Mucosa of stomach (tissue), 1 donor: ENCODE data around the gene ITGA5.

ENCODE experiments used
- H3K27me3 ChIP-seq: one replicate; pipeline ENCODE4 v1.7.0; 2013; ENCODE audit warnings: mild to moderate bottlenecking, low read length; ENCODE audit not compliant: control insufficient read depth, insufficient read depth
- H3K36me3 ChIP-seq: one replicate; pipeline ENCODE4 v1.7.0; 2013; ENCODE audit warnings: low read length; ENCODE audit not compliant: control insufficient read depth, insufficient read depth
- H3K4me1 ChIP-seq: one replicate; pipeline ENCODE4 v1.7.0; 2013; ENCODE audit warnings: mild to moderate bottlenecking, low read length; ENCODE audit not compliant: control insufficient read depth, insufficient read depth
- H3K4me3 ChIP-seq: one replicate; pipeline ENCODE4 v1.7.0; 2013; ENCODE audit warnings: low read length
- H3K9ac ChIP-seq: one replicate; pipeline ENCODE4 v1.7.0; 2013; ENCODE audit warnings: mild to moderate bottlenecking, low read length, moderate library complexity
- H3K9me3 ChIP-seq: one replicate; pipeline ENCODE4 v1.7.0; 2013; ENCODE audit warnings: mild to moderate bottlenecking, low read length, moderate library complexity; ENCODE audit not compliant: control insufficient read depth
- donor health status: Pancreatic carcinoma.

Gene ITGA5

DNA sequence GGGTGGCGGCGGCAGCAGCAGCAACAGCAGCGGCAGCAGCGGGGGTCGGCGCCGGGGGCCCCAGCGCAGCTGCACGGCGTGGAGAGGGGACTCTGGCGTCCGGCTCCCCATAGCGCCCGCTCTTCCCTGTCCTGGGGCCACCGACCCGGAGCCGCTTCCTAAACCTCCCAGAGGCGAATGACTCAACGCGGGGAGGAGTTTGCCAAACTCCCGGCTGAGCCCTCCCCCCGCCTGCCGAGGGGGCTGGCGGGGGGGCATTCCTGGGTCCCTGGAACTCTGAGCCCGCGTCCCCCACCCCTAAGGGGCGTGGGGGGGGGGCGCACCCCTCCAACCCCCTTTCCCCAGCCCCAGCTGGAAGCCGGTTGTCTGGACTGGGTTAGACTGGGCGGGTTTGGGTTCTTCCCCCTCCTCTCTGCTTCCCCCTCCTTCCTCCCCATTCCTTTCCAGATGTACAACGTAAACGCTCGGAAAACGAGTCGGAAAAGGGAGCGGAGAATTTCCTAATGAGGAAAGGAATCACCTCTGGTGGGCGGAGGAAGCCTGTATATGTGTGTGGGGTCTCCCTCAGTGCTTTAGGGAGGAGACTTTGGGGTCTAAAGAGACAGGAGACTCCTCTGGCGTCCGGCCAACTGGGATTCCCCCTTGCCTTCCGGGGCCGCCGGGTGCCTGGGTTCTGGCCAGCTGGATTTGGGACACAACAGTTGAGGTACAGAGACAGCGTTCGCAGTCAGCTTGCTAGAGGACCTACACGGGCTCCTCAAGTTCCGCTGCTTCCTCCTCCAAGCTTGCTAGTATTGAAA, at the start of gene ITGA5:
ITGA5 (minus strand) TSS at position 179 of the 800 bp plus-strand sequence; CDS start at position 111, 68 bp downstream.
- no peaks in the 10 kb centered on the region for H3K36me3 ChIP-seq
- peaks cover 51% of the 10 kb centered on the region for H3K27me3 ChIP-seq
- peak within 1 kb of the TSS; percentile 78 for H3K9ac ChIP-seq
- H3K9me3 ChIP-seq: no peaks in the 10 kb centered on the region
- H3K4me3 ChIP-seq: peak within 1 kb of the TSS; percentile 41
- H3K4me1 ChIP-seq: peaks cover 30% of the 10 kb centered on the region

DNA sequence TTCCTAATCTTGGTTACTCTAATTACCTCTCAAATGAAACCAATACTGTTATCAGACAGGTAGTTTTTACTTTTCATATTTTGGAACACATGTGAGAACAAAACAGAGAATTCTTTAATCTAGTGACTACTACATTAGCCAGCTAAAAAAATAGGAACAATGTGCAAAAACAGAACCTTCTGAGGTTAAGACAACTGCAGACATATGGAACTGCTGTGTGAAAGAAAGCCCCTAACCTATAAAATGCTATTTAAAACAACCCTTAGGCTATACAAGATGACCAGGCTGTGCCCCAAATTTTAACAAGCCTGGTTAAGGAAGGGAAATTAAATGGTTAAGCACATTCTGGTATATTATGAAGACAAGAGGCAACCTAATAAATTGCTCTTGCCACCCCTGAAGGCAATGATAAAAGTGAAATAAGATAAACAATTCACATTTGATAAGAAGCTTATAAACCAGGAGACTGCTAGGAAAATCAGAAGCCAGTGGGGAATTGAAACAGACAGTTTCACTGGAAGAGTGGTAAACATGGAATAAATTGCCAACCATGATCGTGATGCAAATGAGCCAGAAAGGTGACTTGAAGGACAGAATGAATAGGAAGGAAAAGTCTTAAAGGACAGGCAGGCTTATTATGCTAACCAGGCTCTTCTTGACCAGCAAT, 46.9 kb upstream of the ITGA5 start:
- H3K4me1 ChIP-seq: no peaks in the 10 kb centered on the region
- no peak overlapping the region for H3K9ac ChIP-seq
- H3K27me3 ChIP-seq: no peaks in the 10 kb centered on the region
- H3K4me3 ChIP-seq: no peak overlapping the region
- H3K9me3 ChIP-seq: no peaks in the 10 kb centered on the region
- no peaks in the 10 kb centered on the region for H3K36me3 ChIP-seq

DNA sequence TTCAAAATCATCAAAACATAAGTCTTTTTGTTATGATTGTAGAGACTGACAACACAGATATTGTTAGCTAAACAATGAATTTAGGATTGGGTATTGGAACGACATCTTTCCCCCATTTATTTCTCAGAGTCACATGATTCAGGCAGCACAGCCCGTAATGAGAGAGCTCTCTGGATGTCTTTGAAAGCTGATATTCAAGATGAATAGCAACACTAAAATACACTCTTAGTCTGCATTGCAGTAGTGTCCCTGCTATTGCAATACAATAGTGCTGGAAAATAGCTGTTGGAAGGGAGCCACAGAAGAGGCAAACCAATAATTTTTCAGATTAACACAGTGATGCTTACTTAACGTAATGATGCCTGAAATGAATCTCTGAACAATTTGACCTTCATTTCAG, 44.4 kb upstream of the ITGA5 start:
- Histone ChIP-seq H3K27me3 (no peaks in the 10 kb centered on the region), H3K9me3 (no peaks in the 10 kb centered on the region), H3K4me1 (no peaks in the 10 kb centered on the region), H3K4me3 (no peak overlapping the region), H3K9ac (no peak overlapping the region), H3K36me3 (no peaks in the 10 kb centered on the region)

DNA sequence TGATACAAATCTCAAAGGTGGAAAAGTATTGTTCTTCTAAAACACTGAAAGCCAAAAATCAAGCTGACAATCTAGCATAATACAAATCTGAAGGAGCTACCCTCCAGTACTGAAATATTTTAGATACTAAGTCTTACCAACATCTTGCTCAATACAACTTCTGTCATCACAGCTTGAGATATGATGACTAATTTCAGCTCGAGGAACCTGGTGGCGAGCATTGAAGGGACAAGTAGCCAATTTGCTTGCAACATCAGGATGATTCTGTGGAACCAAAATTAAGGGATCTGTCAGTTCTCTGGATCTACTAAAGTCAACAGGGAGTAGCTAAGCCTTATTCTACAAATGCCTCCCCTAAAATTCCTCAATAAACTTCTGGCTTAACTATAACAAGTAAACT, 44.0 kb upstream of the ITGA5 start:
- Histone ChIP-seq H3K9ac (no peak overlapping the region), H3K9me3 (no peaks in the 10 kb centered on the region)

DNA sequence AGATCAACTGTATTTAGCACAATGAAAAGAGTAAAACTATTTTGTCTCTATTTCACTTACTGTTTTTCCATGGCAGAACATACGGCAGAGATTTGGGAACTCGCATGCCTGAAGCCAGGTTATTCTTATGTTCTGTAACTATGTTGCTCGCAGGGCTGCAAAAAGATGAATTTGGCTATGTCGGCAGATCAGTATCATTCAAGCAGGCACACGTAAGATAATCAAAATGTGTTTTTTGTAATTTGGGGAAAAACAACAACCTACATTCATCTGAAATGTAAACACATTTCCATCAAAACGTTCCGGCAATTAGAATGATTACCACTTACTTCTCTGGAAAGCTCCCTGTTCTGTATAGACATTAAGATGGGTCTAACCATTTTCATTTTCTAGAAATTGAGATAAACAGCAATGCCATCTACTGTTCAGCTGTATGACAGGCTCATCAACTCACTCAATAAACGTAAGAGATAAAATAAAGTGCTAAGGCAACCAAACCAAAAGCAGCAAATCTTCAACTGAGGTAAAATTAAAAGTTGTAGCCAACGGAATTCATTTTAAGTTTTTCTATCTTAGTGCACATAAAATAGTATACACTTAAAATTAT, 41.4 kb upstream of the ITGA5 start:
- no peak overlapping the region for H3K4me3 ChIP-seq

More for the DNA sequence above, 44.0 kb upstream of the ITGA5 start:
- no peaks in the 10 kb centered on the region for H3K36me3 ChIP-seq
- no peaks in the 10 kb centered on the region for H3K27me3 ChIP-seq
- H3K4me3 ChIP-seq: no peak overlapping the region
- no peaks in the 10 kb centered on the region for H3K4me1 ChIP-seq

DNA sequence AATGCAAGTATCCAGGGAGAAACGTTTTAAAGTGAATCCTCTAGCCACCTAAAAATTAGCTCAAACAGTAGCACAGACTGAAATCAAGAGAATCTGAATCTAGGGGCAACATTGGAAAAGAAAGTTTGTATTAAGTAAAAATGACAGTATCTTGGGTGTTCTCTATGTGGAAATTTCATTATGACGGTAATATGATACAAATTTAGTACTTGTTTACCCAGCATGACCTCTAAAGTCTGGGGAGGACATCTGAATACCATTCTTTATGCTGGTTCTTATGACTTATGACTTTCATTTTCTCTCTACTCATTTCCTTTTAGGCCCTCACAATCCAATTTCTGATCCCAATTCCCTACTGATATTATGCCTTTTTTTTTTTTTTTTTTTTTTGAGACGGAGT, 40.3 kb upstream of the ITGA5 start:
- H3K9ac ChIP-seq: no peak overlapping the region
- H3K27me3 ChIP-seq: no peaks in the 10 kb centered on the region
- no peak overlapping the region for H3K4me3 ChIP-seq
- no peaks in the 10 kb centered on the region for H3K36me3 ChIP-seq
- no peaks in the 10 kb centered on the region for H3K9me3 ChIP-seq
- H3K4me1 ChIP-seq: no peaks in the 10 kb centered on the region

More for the DNA sequence above, 41.4 kb upstream of the ITGA5 start:
- Histone ChIP-seq H3K9me3 (no peaks in the 10 kb centered on the region), H3K27me3 (no peaks in the 10 kb centered on the region), H3K9ac (no peak overlapping the region), H3K36me3 (no peaks in the 10 kb centered on the region), H3K4me1 (no peaks in the 10 kb centered on the region)

DNA sequence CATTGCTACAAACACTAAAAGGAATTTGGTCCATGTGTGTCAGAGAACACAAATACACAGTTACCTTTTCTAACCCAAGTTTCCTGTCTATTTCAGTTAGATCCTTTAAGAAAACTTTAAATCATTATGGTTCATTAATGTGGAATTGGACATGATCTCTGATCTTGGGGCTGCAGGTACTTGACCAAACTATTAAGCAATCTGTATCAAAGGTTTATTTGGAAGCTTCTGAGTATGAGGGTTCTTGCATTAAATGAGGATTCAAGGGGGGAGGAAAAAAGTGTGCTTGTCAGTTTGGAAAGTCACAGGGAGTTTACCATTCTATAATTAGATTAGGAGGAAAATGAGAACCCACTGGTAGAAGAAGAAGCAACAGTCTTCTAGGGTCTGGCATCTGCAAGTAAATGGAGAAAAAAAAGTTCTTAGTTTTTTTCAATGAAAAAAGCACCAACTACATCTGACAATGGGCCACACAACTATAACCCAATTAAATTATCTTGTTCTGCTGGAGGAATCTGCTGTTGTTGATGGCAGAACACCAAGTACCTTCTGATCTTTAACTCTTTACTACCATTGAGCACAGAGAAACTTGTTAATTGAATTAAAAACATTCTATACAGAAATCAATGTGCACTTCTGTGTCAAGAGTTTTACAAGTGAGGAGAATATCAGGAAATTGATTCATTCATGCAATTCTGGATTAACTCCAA, 36.8 kb upstream of the ITGA5 start:
- H3K27me3 ChIP-seq: no peaks in the 10 kb centered on the region
- no peak overlapping the region for H3K9ac ChIP-seq
- H3K9me3 ChIP-seq: no peaks in the 10 kb centered on the region
- no peak overlapping the region for H3K4me3 ChIP-seq
- no peaks in the 10 kb centered on the region for H3K4me1 ChIP-seq
- no peaks in the 10 kb centered on the region for H3K36me3 ChIP-seq

DNA sequence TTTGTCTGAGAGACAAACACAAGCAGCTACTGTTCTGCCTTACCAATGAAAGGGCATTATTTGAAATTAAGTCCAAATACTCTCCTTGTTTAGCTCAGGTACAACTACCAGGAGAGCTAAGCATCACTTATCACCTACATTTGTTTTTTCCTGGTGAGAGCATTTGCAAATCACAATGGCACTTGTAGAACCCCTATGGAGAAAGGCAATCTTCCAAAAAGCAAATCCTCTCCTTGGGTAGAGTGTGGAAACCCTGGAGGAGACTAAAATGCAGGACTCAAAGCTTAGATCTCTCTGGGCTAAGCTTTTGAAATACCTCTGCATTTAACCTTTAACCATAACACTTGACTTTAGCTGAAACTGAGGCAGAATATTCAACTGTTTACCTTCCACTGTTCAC, 33.6 kb upstream of the ITGA5 start:
- H3K36me3 ChIP-seq: no peaks in the 10 kb centered on the region
- H3K27me3 ChIP-seq: peaks cover 3% of the 10 kb centered on the region
- no peaks in the 10 kb centered on the region for H3K9me3 ChIP-seq
- H3K9ac ChIP-seq: no peak overlapping the region
- no peaks in the 10 kb centered on the region for H3K4me1 ChIP-seq
- H3K4me3 ChIP-seq: no peak overlapping the region

DNA sequence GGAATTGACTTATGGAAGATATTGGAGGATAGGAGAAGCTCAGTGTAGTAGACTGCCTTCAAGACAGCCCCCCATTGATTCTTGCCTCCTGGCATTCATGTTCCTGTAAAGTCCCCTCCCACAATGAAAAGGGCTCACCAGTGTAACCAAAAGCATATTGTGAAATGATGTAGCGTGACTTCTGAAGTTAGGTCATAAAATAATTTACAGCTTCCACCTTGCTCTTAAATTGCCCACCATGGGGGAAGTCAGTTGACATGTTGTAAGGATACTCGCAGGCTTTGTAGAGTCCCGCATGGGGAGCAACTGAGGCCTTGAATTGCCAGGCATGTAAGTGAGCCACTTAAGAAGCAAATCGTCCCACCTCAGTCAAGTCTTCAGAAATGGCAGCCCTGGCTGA, 29.3 kb upstream of the ITGA5 start:
- Histone ChIP-seq H3K9me3 (no peaks in the 10 kb centered on the region), H3K4me1 (peaks cover 7% of the 10 kb centered on the region), H3K9ac (no peak overlapping the region), H3K36me3 (no peaks in the 10 kb centered on the region), H3K4me3 (no peak overlapping the region), H3K27me3 (peaks cover 3% of the 10 kb centered on the region)

DNA sequence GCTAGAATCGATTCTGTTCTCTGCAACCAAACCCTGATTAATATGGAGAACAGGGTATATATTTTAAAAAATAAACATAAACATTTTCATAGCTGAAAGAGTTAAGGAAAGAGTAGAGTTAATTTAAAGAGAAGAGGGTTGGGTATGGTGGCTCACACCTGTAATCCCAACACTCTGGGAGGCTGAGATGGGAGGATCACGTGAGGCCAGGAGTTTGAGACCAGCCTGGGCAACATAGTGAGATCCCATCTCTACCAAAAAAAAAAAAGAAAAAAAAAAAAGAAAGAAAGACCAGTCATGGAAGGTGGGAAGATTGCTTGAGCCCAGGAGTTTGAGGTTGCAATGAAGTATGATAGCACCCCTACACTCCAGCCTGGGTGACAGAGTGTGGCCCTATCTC, 28.9 kb upstream of the ITGA5 start:
- Histone ChIP-seq H3K36me3 (no peaks in the 10 kb centered on the region), H3K4me1 (peaks cover 9% of the 10 kb centered on the region), H3K9me3 (no peaks in the 10 kb centered on the region), H3K9ac (no peak overlapping the region), H3K27me3 (peaks cover 3% of the 10 kb centered on the region), H3K4me3 (no peak overlapping the region)

DNA sequence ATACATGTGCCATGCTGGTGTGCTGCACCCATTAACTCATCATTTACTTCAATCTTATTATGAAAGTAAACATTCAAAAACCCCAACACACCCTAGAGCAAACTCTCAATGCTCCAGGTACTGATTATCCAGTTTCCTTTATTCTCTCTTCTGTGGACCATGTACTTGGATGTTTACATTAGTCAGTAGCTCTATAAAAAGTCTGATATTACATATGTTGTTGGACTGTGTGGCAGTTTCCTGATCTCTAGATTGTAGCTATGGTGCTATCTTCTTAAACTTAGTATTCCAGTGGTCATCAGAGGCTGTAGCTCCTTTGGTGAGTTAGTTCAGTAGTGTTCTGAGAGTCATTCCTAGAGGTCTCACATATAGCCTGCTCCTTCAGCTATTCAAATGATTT, 25.1 kb upstream of the ITGA5 start:
- Histone ChIP-seq H3K9me3 (no peaks in the 10 kb centered on the region), H3K4me3 (no peak overlapping the region), H3K9ac (no peak overlapping the region), H3K27me3 (no peaks in the 10 kb centered on the region), H3K36me3 (no peaks in the 10 kb centered on the region), H3K4me1 (peaks cover 9% of the 10 kb centered on the region)

DNA sequence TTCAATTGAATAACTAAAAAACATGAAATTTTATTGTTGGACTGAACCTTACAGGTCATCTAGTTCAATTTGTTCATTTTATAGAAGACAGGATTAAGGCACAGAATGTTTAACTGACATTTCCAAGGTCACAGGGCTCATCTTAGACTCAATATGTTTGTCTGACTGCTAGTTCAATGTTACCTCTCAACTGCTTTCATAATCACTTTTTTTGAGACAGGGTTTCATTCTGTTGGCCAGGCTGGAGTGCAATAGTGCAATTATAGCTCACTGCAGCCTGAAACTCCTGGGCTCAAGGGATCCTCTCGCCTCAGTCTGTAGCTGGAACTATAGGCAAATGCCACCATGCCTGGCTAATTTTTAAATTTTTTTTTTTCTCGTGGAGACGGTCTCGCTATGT, 24.4 kb upstream of the ITGA5 start:
- H3K36me3 ChIP-seq: no peaks in the 10 kb centered on the region
- H3K27me3 ChIP-seq: no peaks in the 10 kb centered on the region
- H3K4me1 ChIP-seq: peaks cover 9% of the 10 kb centered on the region
- no peaks in the 10 kb centered on the region for H3K9me3 ChIP-seq
- H3K9ac ChIP-seq: no peak overlapping the region
- H3K4me3 ChIP-seq: no peak overlapping the region
